D721Med (cell line): ENCODE data around the gene CAPN13.

Experiments used
- DNase-seq: peaks from one replicate; pipeline ENCODE4 v3.0.0; 2011; ENCODE audit warnings: low spot score; ENCODE audit not compliant: insufficient read length
- FAIRE-seq: peaks from 2 replicates; lab custom pipeline; 2011; peaks lifted over from hg19 to GRCh38; lab: Jason Lieb, UNC
- TF ChIP-seq, protein P1 (sequence below): IDR thresholded peaks from 2 replicates; pipeline ENCODE4 v1.5.1; 2012; ENCODE audit warnings: mild to moderate bottlenecking, control low read depth; ENCODE audit not compliant: insufficient read depth; ENCODE audit errors: missing control alignments

CAPN13 gene

DNA sequence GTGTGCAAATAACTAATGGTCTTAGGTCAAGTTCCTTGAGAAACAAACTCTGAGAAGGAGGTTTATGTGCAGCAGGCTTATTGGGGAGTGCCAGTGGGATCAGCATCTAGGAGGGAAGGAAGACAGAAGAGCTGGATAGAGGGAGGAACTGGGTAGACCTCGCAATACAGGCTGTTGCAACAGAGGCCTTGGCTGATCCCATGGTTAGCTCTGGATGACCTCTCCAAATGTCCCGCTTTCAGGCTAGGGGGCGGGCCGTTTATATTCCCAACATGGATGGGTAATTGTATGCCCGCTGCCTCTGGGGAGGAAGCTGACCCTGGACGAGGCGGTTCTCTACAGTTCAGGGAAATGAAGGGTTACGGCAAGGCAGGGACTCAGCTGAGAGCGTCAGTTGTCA lies 14.7 kb upstream of the CAPN13 start:
- DNase-seq (no peak), FAIRE-seq (no peak)
- TF ChIP-seq, protein P1, sequence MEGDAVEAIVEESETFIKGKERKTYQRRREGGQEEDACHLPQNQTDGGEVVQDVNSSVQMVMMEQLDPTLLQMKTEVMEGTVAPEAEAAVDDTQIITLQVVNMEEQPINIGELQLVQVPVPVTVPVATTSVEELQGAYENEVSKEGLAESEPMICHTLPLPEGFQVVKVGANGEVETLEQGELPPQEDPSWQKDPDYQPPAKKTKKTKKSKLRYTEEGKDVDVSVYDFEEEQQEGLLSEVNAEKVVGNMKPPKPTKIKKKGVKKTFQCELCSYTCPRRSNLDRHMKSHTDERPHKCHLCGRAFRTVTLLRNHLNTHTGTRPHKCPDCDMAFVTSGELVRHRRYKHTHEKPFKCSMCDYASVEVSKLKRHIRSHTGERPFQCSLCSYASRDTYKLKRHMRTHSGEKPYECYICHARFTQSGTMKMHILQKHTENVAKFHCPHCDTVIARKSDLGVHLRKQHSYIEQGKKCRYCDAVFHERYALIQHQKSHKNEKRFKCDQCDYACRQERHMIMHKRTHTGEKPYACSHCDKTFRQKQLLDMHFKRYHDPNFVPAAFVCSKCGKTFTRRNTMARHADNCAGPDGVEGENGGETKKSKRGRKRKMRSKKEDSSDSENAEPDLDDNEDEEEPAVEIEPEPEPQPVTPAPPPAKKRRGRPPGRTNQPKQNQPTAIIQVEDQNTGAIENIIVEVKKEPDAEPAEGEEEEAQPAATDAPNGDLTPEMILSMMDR: no peak

GRCh38 chr2:30820381-30821055 lies 13.3 kb upstream of the CAPN13 start:
- DNase-seq: no peak
- TF ChIP-seq, protein P1: no peak
- FAIRE-seq: no peak

DNA sequence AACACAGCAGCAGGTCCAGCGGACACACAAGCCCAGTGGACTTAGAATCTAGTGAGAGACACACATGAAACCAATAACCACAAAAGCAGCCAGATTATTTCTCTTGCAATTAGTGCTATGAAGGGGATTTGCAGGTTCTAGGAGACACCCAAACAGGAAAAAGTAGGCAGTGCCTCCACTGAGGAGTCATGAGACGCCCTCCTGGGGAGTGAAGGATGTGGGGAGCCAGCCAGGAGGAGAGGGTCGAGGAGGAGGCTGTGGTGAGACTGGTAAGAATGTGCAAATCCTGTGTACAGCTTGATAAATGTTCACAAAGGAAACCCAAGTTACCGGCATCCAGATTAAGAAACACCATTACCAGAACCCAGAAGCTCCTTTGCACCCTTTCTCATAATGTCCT lies 2.7 kb upstream of the CAPN13 start:
- DNase-seq (no peak), FAIRE-seq (no peak)
- TF ChIP-seq, protein P1: no peak

DNA sequence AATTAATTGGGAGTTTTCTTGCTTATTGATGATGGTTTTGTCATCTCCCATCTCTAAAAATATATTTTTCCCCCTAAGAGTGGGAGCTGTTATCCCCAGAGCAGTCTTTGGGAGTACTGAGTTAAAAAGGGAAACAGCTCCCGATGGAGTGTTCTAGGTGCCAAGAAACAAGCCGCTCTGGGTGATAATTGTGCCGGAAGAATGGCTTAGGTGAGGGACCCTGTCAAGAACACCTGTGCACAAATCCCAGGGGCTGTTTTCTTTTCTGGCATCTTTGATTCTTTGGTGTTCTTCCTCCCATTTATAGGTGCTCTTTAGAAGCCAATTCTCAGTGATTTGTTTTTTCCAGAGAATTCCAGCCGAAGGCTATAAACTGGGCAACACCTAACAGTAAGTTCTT lies 1.4 kb upstream of the CAPN13 start:
- TF ChIP-seq, protein P1: no peak
- DNase-seq: no peak
- FAIRE-seq: no peak

- DNase-seq (no peak), FAIRE-seq (no peak)
- TF ChIP-seq, protein P1: no peak
These were observed 4.0 kb downstream of the CAPN13 start for GRCh38 chr2:30803281-30803680.

- TF ChIP-seq, protein P1: no peak
- no peak for DNase-seq
- FAIRE-seq: no peak
These were observed 4.6 kb downstream of the CAPN13 start for GRCh38 chr2:30802611-30803010.

DNA sequence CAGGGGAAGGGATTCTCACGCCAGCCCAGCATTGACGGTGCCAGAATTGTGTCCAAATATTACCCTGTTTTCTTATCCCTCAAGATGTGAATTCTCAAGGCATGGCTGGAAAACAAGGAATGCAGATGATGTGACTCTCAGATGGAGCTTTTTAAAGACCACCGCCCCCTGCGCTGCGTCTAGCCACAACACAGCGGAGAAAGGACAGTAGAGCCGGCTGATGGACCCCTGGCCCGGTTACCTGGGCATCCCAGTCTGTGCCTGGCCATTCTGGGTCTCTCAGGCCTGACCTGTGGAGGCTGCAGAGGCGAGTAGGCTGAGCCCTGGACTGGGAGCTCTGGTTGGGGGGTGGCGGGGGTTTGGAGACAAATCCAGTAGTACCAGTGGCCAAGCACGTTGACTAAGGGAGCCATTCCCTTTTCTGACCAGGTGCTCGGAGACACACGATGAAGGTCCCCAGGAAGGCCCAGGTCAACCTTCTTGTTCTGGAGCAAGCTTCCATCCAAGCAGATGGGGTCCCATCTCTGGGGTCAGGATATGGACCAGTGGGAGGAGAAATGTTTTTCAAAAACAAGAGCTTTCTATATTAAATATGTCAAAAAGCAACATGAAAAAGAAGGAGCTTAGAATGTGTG lies 5.3 kb downstream of the CAPN13 start:
- FAIRE-seq (no peak), DNase-seq (no peak)
- TF ChIP-seq, protein P1: no peak
